HCT116 (cell line): ENCODE measurements around the gene KLHL15. TPM values are rescaled to one million over a fixed set of nuclear protein-coding genes. Genes with fewer than 3 reads are reported as not detected.

Source experiments
- ATAC-seq: fragments of 200-7000 bp; cut with Tn5 transposase; 2 replicates; pipeline ENCODE4 v1.9.1; 2020; ENCODE audit warnings: mild to moderate bottlenecking, moderate library complexity
- BruUV-seq: library from RNA; stranded (reverse); fragments of 400-500 nt; replicated peaks from 2 replicates; lab custom pipeline; 2021; lab: Mats Ljungman, UMichigan
- CTCF ChIA-PET: fragments of 300-600 bp; sonication (Branson Sonifier 250); formaldehyde crosslinking; loops from one replicate; lab custom pipeline; 2021; ENCODE audit warnings: antibody characterized with exemption; lab: Charles Lee
- POLR2A ChIA-PET: fragments of 300-600, 350-600 bp; sonication (Branson Sonifier 250); formaldehyde crosslinking; loops from one replicate; lab custom pipeline; 2021; ENCODE audit warnings: antibody characterized with exemption; lab: Charles Lee
- RAD21 ChIA-PET, 2 experiments: fragments of 300-600 bp; sonication (Branson Sonifier 250); formaldehyde crosslinking; loops; one replicate each; lab custom pipeline; 2023; ENCODE audit warnings: low total read pairs in 2 of 2; ENCODE audit not compliant: uncharacterized antibody in 2 of 2, unreplicated experiment in 2 of 2, low non-redundant PET in 1 of 2; lab: Charles Lee
- DNase-seq: peaks from one replicate; pipeline ENCODE4 v3.0.0-alpha.2; 2010; ENCODE audit warnings: low read depth, low spot score
- H2AFZ ChIP-seq: fragments of 200-600 bp; shearing (Covaris generic), sonication (generic); 2 replicates; pipeline ENCODE4 v1.6.1; 2017; ENCODE audit warnings: low read depth, mixed run types, mixed read lengths, antibody characterized with exemption, low read length; ENCODE audit not compliant: poor library complexity, severe bottlenecking
- H3K27ac ChIP-seq: 2 replicates; pipeline ENCODE4 v1.5.1; 2012; ENCODE audit warnings: low read depth, low read length
- H3K27me3 ChIP-seq: fragments of 200-600 bp; sonication (generic); 2 replicates; pipeline ENCODE4 v1.6.1; 2016; ENCODE audit warnings: mixed run types, low read length, mixed read lengths; ENCODE audit not compliant: insufficient read depth
- H3K36me3 ChIP-seq, 2 experiments: fragments of 200-500 bp in 1 of 2; fragments of 200-600 bp in 1 of 2; sonication (Bioruptor generic) in 1 of 2; sonication (generic) in 1 of 2; 2 replicates each; pipeline versions ENCODE4 v1.5.1 to v1.6.1; 2014 to 2016; ENCODE audit warnings: low read length in 2 of 2, inconsistent platforms in 1 of 2, mixed read lengths in 1 of 2, mixed run types in 1 of 2; ENCODE audit not compliant: insufficient read depth in 2 of 2, control insufficient read depth in 1 of 2
- H3K4me1 ChIP-seq, 2 experiments: fragments of 200-600 bp in 1 of 2; sonication (generic) in 1 of 2; 2 replicates each; pipeline versions ENCODE4 v1.5.1 to v1.6.1; 2012 to 2017; ENCODE audit warnings: low read length in 2 of 2, inconsistent platforms in 1 of 2, mild to moderate bottlenecking in 1 of 2, mixed read lengths in 1 of 2, mixed run types in 1 of 2, moderate library complexity in 1 of 2; ENCODE audit not compliant: insufficient read depth in 2 of 2, control insufficient read depth in 1 of 2
- H3K4me2 ChIP-seq: fragments of 200-600 bp; sonication (generic); 2 replicates; pipeline ENCODE4 v1.6.1; 2017; ENCODE audit warnings: mixed run types, low read length, mixed read lengths
- H3K4me3 ChIP-seq, 2 experiments: fragments of 200-600 bp in 1 of 2; sonication (generic) in 1 of 2; replicated peaks in 1 of 2; 2 replicates each; pipeline ENCODE4 v1.5.1; 2011 to 2016; ENCODE audit warnings: low read length in 2 of 2, control low read depth in 1 of 2, low read depth in 1 of 2, mild to moderate bottlenecking in 1 of 2, mixed read lengths in 1 of 2, mixed run types in 1 of 2
- H3K79me2 ChIP-seq: fragments of 200-600 bp; sonication (generic); 2 replicates; pipeline ENCODE4 v1.6.1; 2017; ENCODE audit warnings: mild to moderate bottlenecking, mixed run types, low read length, moderate library complexity, mixed read lengths; ENCODE audit not compliant: insufficient read depth
- H3K9ac ChIP-seq: fragments of 200-600 bp; sonication (generic); 2 replicates; pipeline ENCODE4 v1.6.1; 2016; ENCODE audit warnings: low read length, mixed read lengths
- H3K9me2 ChIP-seq: fragments of 200-600 bp; sonication (generic), shearing (Covaris generic); 2 replicates; pipeline ENCODE4 v1.6.1; 2017; ENCODE audit warnings: mixed run types, mild to moderate bottlenecking, moderate library complexity; ENCODE audit not compliant: insufficient read depth
- H3K9me3 ChIP-seq, 2 experiments: fragments of 200-500 bp in 1 of 2; fragments of 200-600 bp in 1 of 2; sonication (Bioruptor generic) in 1 of 2; sonication (generic) in 1 of 2; 2 replicates each; pipeline ENCODE4 v1.6.1; 2014 to 2017; ENCODE audit warnings: low read length in 2 of 2, mixed read lengths in 2 of 2, inconsistent platforms in 1 of 2, low read depth in 1 of 2, mild to moderate bottlenecking in 1 of 2, mixed run types in 1 of 2, moderate library complexity in 1 of 2; ENCODE audit not compliant: control insufficient read depth in 1 of 2, insufficient read depth in 1 of 2
- H4K20me1 ChIP-seq: fragments of 200-600 bp; sonication (generic), shearing (Covaris generic); 2 replicates; pipeline ENCODE4 v1.6.1; 2017; ENCODE audit warnings: mixed run types, mild to moderate bottlenecking, moderate library complexity; ENCODE audit not compliant: insufficient read depth
- CBX3 ChIP-seq: IDR thresholded peaks from 2 replicates; pipeline ENCODE4 v1.6.1; 2012; ENCODE audit warnings: low read depth
- CEBPB ChIP-seq: IDR thresholded peaks from 2 replicates; pipeline ENCODE4 v1.6.1; 2012; ENCODE audit warnings: low read depth
- EGR1 ChIP-seq: IDR thresholded peaks from 2 replicates; pipeline ENCODE4 v1.6.1; 2012; ENCODE audit warnings: low read depth
- JUND ChIP-seq: IDR thresholded peaks from 2 replicates; pipeline ENCODE4 v1.6.1; 2012
- POLR2A ChIP-seq: IDR thresholded peaks from 2 replicates; pipeline ENCODE4 v1.7.0; 2011; ENCODE audit warnings: borderline replicate concordance; ENCODE audit not compliant: insufficient read depth, insufficient read length; ENCODE audit errors: extremely low read depth
- POLR2AphosphoS5 ChIP-seq: IDR thresholded peaks from 2 replicates; pipeline ENCODE4 v1.6.1; 2011; ENCODE audit warnings: mild to moderate bottlenecking, low read depth, low read length, moderate library complexity
- RAD21 ChIP-seq: IDR thresholded peaks from 2 replicates; pipeline ENCODE4 v1.6.1; 2012; ENCODE audit warnings: low read depth, mild to moderate bottlenecking
- SRF ChIP-seq: IDR thresholded peaks from 2 replicates; pipeline ENCODE4 v1.6.1; 2012; ENCODE audit warnings: low read depth
- TCF7L2 ChIP-seq: IDR thresholded peaks from 2 replicates; pipeline ENCODE4 v1.7.0; 2011; ENCODE audit warnings: borderline replicate concordance, inconsistent platforms; ENCODE audit not compliant: insufficient read depth, insufficient read length; ENCODE audit errors: extremely low read depth
- ZNF274 ChIP-seq: fragments of 200-500 bp; sonication (Bioruptor generic); IDR thresholded peaks from 2 replicates; pipeline ENCODE4 v1.6.1; 2014; ENCODE audit warnings: mild to moderate bottlenecking, low read depth, low read length, inconsistent platforms
- intact Hi-C: fragments of 100-400 bp; cut with micrococcal nuclease; formaldehyde crosslinking; loops from 2 replicates; pipeline ENCODE4 v1.10.0; 2022
- total RNA-seq: library from RNA; stranded (reverse); gene quantifications from one replicate; pipeline ENCODE4 v1.2.1, GENCODE V29; 2021; ENCODE audit not compliant: unreplicated experiment
- TF ChIP-seq, protein P1 (sequence below): IDR thresholded peaks from 2 replicates; pipeline ENCODE4 v1.6.1; 2012
- TF ChIP-seq, protein P2 (sequence below): IDR thresholded peaks from 2 replicates; pipeline ENCODE4 v1.6.1; 2012; ENCODE audit warnings: low read depth
- TF ChIP-seq, protein P3 (sequence below), 3 experiments: fragments of 200-600 bp in 1 of 3; sonication (generic) in 1 of 3; IDR thresholded peaks in 2 of 3; conservative IDR thresholded peaks in 1 of 3; 2 replicates each; pipeline ENCODE4 v1.5.1; 2012 to 2017; ENCODE audit warnings: low read depth in 2 of 3, low read length in 2 of 3, antibody characterized with exemption in 1 of 3, borderline replicate concordance in 1 of 3, control low read depth in 1 of 3, mild to moderate bottlenecking in 1 of 3, mixed read lengths in 1 of 3, mixed run types in 1 of 3, moderate library complexity in 1 of 3; ENCODE audit not compliant: insufficient read depth in 1 of 3
- TF ChIP-seq, protein P4 (sequence below): IDR thresholded peaks from 2 replicates; pipeline ENCODE4 v1.6.1; 2012
- TF ChIP-seq, protein P5 (sequence below): IDR thresholded peaks from 2 replicates; pipeline ENCODE4 v1.6.1; 2011; ENCODE audit warnings: mild to moderate bottlenecking, low read length, moderate library complexity; ENCODE audit not compliant: insufficient replicate concordance; ENCODE audit errors: extremely low read depth

KLHL15 gene
- total RNA-seq, 1 experiment from 2014 or later: 10.1 TPM

DNA sequence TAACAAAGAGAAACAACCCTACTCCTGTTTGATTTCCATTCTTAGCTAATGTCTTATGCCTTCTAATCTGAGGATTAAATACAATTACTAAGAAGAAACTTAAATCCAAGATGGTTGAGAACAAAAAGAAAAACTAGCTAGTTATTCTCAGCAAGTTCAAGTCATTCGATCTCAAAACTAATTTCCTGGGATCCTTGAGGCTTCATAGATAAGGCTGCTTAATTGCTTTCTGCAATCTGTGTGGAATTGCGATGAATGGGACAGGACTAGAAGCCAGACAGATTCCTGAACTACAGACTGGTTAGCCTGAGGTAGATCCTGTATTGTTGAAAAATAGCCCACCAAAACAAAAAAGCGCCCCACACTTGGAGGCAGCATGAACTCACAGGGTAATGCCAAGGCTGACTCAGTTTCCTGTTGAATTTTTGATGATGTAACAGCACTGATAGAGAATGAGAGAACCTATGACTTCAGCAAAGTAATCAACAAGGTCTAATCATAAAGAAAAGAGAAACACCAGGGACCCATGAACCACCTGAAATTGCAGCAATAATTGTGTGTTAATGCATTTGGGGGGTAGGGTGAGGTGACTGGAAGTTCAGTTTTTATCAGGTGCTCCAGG is 33.9 kb downstream of the KLHL15 start:
- DNase-seq: no peak
- H3K27ac ChIP-seq: no peak overlapping the region
- no peaks in the 10 kb centered on the region for H3K27me3 ChIP-seq
- no peaks in the 10 kb centered on the region for H3K9me2 ChIP-seq
- peaks cover 21% of the 10 kb centered on the region for H3K79me2 ChIP-seq
- POLR2A ChIA-PET: no interaction called here
- peaks cover 4% of the 10 kb centered on the region in 2 experiments; a peak in 2 of 4 replicates for H3K36me3 ChIP-seq
- H2AFZ ChIP-seq: no peak overlapping the region
- TF ChIP-seq, protein P1, sequence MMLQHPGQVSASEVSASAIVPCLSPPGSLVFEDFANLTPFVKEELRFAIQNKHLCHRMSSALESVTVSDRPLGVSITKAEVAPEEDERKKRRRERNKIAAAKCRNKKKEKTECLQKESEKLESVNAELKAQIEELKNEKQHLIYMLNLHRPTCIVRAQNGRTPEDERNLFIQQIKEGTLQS: no peak
- TF ChIP-seq TCF7L2 (no peak), JUND (no peak), POLR2AphosphoS5 (no peak), EGR1 (no peak), RAD21 (no peak), ZNF274 (no peak), SRF (no peak), CBX3 (no peak), POLR2A (no peak), CEBPB (no peak)
- TF ChIP-seq, protein P2, sequence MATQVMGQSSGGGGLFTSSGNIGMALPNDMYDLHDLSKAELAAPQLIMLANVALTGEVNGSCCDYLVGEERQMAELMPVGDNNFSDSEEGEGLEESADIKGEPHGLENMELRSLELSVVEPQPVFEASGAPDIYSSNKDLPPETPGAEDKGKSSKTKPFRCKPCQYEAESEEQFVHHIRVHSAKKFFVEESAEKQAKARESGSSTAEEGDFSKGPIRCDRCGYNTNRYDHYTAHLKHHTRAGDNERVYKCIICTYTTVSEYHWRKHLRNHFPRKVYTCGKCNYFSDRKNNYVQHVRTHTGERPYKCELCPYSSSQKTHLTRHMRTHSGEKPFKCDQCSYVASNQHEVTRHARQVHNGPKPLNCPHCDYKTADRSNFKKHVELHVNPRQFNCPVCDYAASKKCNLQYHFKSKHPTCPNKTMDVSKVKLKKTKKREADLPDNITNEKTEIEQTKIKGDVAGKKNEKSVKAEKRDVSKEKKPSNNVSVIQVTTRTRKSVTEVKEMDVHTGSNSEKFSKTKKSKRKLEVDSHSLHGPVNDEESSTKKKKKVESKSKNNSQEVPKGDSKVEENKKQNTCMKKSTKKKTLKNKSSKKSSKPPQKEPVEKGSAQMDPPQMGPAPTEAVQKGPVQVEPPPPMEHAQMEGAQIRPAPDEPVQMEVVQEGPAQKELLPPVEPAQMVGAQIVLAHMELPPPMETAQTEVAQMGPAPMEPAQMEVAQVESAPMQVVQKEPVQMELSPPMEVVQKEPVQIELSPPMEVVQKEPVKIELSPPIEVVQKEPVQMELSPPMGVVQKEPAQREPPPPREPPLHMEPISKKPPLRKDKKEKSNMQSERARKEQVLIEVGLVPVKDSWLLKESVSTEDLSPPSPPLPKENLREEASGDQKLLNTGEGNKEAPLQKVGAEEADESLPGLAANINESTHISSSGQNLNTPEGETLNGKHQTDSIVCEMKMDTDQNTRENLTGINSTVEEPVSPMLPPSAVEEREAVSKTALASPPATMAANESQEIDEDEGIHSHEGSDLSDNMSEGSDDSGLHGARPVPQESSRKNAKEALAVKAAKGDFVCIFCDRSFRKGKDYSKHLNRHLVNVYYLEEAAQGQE: no peak
- TF ChIP-seq, protein P3, sequence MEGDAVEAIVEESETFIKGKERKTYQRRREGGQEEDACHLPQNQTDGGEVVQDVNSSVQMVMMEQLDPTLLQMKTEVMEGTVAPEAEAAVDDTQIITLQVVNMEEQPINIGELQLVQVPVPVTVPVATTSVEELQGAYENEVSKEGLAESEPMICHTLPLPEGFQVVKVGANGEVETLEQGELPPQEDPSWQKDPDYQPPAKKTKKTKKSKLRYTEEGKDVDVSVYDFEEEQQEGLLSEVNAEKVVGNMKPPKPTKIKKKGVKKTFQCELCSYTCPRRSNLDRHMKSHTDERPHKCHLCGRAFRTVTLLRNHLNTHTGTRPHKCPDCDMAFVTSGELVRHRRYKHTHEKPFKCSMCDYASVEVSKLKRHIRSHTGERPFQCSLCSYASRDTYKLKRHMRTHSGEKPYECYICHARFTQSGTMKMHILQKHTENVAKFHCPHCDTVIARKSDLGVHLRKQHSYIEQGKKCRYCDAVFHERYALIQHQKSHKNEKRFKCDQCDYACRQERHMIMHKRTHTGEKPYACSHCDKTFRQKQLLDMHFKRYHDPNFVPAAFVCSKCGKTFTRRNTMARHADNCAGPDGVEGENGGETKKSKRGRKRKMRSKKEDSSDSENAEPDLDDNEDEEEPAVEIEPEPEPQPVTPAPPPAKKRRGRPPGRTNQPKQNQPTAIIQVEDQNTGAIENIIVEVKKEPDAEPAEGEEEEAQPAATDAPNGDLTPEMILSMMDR (IDR thresholded peaks at IDR 0.05 in 2 of 3, conservative IDR thresholded peaks at IDR 0.05 in 1 of 3; ENCODE audit: borderline replicate concordance in 1 of 3, insufficient read depth in 1 of 3, low read depth in 2 of 3, low read length in 2 of 3): no peak
- TF ChIP-seq, protein P4, sequence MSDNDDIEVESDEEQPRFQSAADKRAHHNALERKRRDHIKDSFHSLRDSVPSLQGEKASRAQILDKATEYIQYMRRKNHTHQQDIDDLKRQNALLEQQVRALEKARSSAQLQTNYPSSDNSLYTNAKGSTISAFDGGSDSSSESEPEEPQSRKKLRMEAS: no peak
- TF ChIP-seq, protein P5, sequence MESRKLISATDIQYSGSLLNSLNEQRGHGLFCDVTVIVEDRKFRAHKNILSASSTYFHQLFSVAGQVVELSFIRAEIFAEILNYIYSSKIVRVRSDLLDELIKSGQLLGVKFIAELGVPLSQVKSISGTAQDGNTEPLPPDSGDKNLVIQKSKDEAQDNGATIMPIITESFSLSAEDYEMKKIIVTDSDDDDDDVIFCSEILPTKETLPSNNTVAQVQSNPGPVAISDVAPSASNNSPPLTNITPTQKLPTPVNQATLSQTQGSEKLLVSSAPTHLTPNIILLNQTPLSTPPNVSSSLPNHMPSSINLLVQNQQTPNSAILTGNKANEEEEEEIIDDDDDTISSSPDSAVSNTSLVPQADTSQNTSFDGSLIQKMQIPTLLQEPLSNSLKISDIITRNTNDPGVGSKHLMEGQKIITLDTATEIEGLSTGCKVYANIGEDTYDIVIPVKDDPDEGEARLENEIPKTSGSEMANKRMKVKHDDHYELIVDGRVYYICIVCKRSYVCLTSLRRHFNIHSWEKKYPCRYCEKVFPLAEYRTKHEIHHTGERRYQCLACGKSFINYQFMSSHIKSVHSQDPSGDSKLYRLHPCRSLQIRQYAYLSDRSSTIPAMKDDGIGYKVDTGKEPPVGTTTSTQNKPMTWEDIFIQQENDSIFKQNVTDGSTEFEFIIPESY: no peak
- TF ChIP-seq, all 23 proteins: peak for 0
- Histone ChIP-seq H3K4me2 (no peak overlapping the region), H3K9ac (no peak overlapping the region), H3K4me3 (no peak overlapping the region), H3K9me3 (no peaks in the 10 kb centered on the region), H4K20me1 (no peaks in the 10 kb centered on the region), H3K4me1 (no peaks in the 10 kb centered on the region)
- BruUV-seq: no TSS peak
- RAD21 ChIA-PET: no interaction called here
- ATAC-seq: no peak
- intact Hi-C loops: no loop called here
- CTCF ChIA-PET: no interaction called here
